SK-N-SH treated with all-trans-retinoic acid at 6 μM for 48 hours (cell line): ENCODE measurements around the gene SLC1A4.

ENCODE experiments used
- ATAC-seq: fragments of 200-7000 bp; cut with Tn5 transposase; 3 replicates; pipeline ENCODE4 v1.9.1; 2020; ENCODE audit warnings: mild to moderate bottlenecking, moderate library complexity
- ARNTL ChIP-seq: fragments of 450-650 bp; formaldehyde crosslinking; IDR thresholded peaks from 2 replicates; pipeline ENCODE4 v1.5.0; 2020; ENCODE audit warnings: low read depth, mild to moderate bottlenecking, moderate library complexity, borderline replicate concordance
- BACH2 ChIP-seq: fragments of 250-450 bp; sonication (Bioruptor Pico); IDR thresholded peaks from 2 replicates; pipeline ENCODE4 v1.9.0; 2021; ENCODE audit warnings: mild to moderate bottlenecking, borderline replicate concordance
- ESRRG ChIP-seq: fragments of 250-450 bp; sonication (Bioruptor Pico); IDR thresholded peaks from 2 replicates; pipeline ENCODE4 v1.6.1; 2021; ENCODE audit warnings: mild to moderate bottlenecking
- GLIS3 ChIP-seq: fragments of 250-450 bp; sonication (Bioruptor Pico); IDR thresholded peaks from 2 replicates; pipeline ENCODE4 v1.5.0; 2020; ENCODE audit warnings: mild to moderate bottlenecking, moderate library complexity
- ISL1 ChIP-seq: fragments of 250-450 bp; sonication (Bioruptor Pico); IDR thresholded peaks from 2 replicates; pipeline ENCODE4 v2.1.2; 2022; ENCODE audit warnings: mild to moderate bottlenecking, moderate library complexity
- OSR1 ChIP-seq: fragments of 250-450 bp; sonication (Bioruptor Pico); IDR thresholded peaks from 2 replicates; pipeline ENCODE4 v1.8.0; 2022; ENCODE audit warnings: moderate library complexity, mild to moderate bottlenecking, inconsistent platforms
- PPARA ChIP-seq: fragments of 250-450 bp; sonication (Bioruptor Pico); IDR thresholded peaks from 2 replicates; pipeline ENCODE4 v1.5.0; 2020; ENCODE audit warnings: mild to moderate bottlenecking, borderline replicate concordance
- RARB ChIP-seq: fragments of 250-450 bp; sonication (Bioruptor Pico); IDR thresholded peaks from 2 replicates; pipeline ENCODE4 v1.8.0; 2021; ENCODE audit warnings: mild to moderate bottlenecking, moderate library complexity
- SNAI2 ChIP-seq: fragments of 250-450 bp; sonication (Bioruptor Pico); IDR thresholded peaks from 2 replicates; pipeline ENCODE4 v1.5.0; 2020; ENCODE audit warnings: mild to moderate bottlenecking, moderate library complexity
- TOX ChIP-seq: fragments of 250-450 bp; sonication (Bioruptor Pico); IDR thresholded peaks from 2 replicates; pipeline ENCODE4 v1.8.0; 2021; ENCODE audit warnings: mild to moderate bottlenecking, moderate library complexity, borderline replicate concordance
- ZC3H10 ChIP-seq: fragments of 250-450 bp; sonication (Bioruptor Pico); IDR thresholded peaks from 2 replicates; pipeline ENCODE4 v1.5.1; 2021; ENCODE audit warnings: mild to moderate bottlenecking, moderate library complexity
- ZFP3 ChIP-seq: fragments of 250-450 bp; sonication (Bioruptor Pico); IDR thresholded peaks from 2 replicates; pipeline ENCODE4 v1.5.0; 2020; ENCODE audit warnings: mild to moderate bottlenecking, moderate library complexity
- ZFP30 ChIP-seq: fragments of 450-650 bp; formaldehyde crosslinking; IDR thresholded peaks from 2 replicates; pipeline ENCODE4 v1.5.0; 2022; ENCODE audit warnings: mild to moderate bottlenecking, moderate library complexity
- ZNF565 ChIP-seq: fragments of 450-650 bp; formaldehyde crosslinking; conservative IDR thresholded peaks from 2 replicates; pipeline ENCODE4 v1.5.0; 2020; ENCODE audit warnings: low read depth, mild to moderate bottlenecking, moderate library complexity
- ZNF70 ChIP-seq: fragments of 450-650 bp; formaldehyde crosslinking; IDR thresholded peaks from 2 replicates; pipeline ENCODE4 v1.5.0; 2020; ENCODE audit warnings: mild to moderate bottlenecking, moderate library complexity
- ZNF8 ChIP-seq: fragments of 450-650 bp; formaldehyde crosslinking; IDR thresholded peaks from 2 replicates; pipeline ENCODE4 v1.5.0; 2020; ENCODE audit warnings: mild to moderate bottlenecking, moderate library complexity
- TF ChIP-seq, protein P1 (sequence below): fragments of 250-450 bp; sonication (Bioruptor Pico); IDR thresholded peaks from 2 replicates; pipeline ENCODE4 v1.5.0; 2020; ENCODE audit warnings: mild to moderate bottlenecking, moderate library complexity
- TF ChIP-seq, protein P2 (sequence below): fragments of 250-450 bp; sonication (Bioruptor Pico); IDR thresholded peaks from 2 replicates; pipeline ENCODE4 v1.5.1; 2021; ENCODE audit warnings: mild to moderate bottlenecking, moderate library complexity
- TF ChIP-seq, protein P3 (sequence below): fragments of 250-450 bp; sonication (Bioruptor Pico); IDR thresholded peaks from 2 replicates; pipeline ENCODE4 v1.8.0; 2021; ENCODE audit warnings: low read depth, mild to moderate bottlenecking, moderate library complexity, borderline replicate concordance
- TF ChIP-seq, protein P4 (sequence below): fragments of 250-450 bp; sonication (Bioruptor Pico); IDR thresholded peaks from 2 replicates; pipeline ENCODE4 v1.8.0; 2020; ENCODE audit warnings: mild to moderate bottlenecking, moderate library complexity, borderline replicate concordance

Gene SLC1A4

DNA sequence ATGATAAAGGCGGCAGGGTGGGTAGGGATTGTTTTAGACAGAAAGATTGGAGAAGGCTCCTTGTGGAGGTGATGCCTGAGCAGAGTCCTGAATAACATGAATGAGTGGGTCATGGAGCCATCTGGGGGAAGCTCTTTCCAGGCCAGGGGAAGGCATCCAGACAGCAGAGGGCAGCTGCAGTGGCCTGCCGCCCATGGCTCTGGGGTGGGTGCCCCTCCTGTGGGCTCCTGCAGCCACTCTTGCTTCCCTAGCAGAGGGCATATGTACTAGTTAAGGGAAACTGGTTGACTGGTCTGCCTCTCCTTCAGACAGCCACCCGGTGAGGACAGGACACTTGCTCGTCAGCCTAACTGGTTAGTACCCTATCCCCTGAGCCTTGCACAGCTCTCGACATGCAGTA is 46.5 kb upstream of the SLC1A4 start:
- ATAC-seq: no peak
- no peak for TF ChIP-seq ZNF565 (CRISPR knock-in tag)

DNA sequence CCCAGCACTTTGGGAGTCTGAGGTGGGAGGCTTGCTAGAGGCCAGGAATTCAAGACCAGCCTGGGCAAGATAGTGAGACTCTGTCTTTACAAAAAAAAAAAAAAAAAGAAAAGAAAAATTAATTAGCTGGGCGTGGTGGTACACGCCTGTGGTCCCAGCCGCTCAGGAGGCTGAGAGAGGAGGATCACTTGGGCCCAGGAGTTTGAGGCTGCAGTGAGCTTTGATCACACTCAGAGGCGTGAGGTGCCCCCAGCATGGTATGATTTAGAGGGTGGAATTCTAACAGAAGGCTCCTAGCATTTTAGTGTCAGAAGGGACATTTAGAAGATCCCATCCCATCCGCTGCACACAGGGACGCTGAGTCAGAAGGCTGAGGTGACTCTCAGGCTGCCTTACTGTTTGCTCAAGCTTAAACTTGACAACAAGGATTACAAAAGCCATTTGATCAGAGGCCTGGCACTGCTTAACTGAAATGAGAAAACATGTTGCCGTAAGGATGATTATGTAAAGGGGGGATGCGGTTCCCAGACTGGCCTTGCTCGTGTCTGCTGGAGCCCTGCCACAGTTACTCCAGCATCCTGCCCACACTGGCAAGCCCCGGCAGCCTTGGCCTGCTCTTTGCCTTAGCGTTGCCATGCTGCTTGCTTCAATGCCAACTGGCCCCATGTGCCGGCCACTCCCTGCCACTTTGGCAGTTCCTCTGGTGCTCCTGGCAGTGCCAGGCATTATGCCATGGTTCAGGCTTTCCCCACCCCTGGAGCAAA is 45.6 kb upstream of the SLC1A4 start:
- TF ChIP-seq BACH2 (CRISPR knock-in tag) (no peak), ZNF565 (CRISPR knock-in tag) (no peak), OSR1 (CRISPR knock-in tag) (no peak), ISL1 (CRISPR knock-in tag) (no peak), ESRRG (CRISPR knock-in tag) (no peak)
- TF ChIP-seq, protein P1, sequence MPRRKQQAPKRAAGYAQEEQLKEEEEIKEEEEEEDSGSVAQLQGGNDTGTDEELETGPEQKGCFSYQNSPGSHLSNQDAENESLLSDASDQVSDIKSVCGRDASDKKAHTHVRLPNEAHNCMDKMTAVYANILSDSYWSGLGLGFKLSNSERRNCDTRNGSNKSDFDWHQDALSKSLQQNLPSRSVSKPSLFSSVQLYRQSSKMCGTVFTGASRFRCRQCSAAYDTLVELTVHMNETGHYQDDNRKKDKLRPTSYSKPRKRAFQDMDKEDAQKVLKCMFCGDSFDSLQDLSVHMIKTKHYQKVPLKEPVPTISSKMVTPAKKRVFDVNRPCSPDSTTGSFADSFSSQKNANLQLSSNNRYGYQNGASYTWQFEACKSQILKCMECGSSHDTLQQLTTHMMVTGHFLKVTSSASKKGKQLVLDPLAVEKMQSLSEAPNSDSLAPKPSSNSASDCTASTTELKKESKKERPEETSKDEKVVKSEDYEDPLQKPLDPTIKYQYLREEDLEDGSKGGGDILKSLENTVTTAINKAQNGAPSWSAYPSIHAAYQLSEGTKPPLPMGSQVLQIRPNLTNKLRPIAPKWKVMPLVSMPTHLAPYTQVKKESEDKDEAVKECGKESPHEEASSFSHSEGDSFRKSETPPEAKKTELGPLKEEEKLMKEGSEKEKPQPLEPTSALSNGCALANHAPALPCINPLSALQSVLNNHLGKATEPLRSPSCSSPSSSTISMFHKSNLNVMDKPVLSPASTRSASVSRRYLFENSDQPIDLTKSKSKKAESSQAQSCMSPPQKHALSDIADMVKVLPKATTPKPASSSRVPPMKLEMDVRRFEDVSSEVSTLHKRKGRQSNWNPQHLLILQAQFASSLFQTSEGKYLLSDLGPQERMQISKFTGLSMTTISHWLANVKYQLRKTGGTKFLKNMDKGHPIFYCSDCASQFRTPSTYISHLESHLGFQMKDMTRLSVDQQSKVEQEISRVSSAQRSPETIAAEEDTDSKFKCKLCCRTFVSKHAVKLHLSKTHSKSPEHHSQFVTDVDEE: no peak
- TF ChIP-seq, protein P2, sequence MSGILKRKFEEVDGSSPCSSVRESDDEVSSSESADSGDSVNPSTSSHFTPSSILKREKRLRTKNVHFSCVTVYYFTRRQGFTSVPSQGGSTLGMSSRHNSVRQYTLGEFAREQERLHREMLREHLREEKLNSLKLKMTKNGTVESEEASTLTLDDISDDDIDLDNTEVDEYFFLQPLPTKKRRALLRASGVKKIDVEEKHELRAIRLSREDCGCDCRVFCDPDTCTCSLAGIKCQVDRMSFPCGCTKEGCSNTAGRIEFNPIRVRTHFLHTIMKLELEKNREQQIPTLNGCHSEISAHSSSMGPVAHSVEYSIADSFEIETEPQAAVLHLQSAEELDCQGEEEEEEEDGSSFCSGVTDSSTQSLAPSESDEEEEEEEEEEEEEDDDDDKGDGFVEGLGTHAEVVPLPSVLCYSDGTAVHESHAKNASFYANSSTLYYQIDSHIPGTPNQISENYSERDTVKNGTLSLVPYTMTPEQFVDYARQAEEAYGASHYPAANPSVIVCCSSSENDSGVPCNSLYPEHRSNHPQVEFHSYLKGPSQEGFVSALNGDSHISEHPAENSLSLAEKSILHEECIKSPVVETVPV (CRISPR knock-in tag): no peak
- ATAC-seq: no peak

DNA sequence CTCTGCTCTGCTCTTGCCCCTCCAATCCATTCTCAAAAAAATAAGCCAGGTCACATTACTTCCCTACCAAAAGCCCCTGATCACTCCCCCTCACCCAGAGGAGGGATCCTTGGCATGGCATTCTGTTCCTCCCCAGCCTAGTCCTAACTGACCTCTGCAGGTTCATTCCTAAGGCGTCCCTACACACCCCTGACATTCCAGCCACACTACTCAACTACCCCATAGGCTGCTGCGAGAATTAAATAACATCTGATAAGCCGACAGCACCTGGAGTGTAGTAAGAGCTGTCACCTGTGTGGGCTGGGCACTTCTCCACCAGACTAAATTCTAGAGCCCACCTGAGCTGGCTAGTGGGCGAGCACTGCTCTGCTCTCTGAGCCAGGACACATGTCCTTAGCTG is 44.7 kb upstream of the SLC1A4 start:
- TF ChIP-seq SNAI2 (CRISPR knock-in tag) (no peak), PPARA (CRISPR knock-in tag) (no peak), RARB (no peak), ZNF70 (CRISPR knock-in tag) (no peak)
- TF ChIP-seq, protein P3, sequence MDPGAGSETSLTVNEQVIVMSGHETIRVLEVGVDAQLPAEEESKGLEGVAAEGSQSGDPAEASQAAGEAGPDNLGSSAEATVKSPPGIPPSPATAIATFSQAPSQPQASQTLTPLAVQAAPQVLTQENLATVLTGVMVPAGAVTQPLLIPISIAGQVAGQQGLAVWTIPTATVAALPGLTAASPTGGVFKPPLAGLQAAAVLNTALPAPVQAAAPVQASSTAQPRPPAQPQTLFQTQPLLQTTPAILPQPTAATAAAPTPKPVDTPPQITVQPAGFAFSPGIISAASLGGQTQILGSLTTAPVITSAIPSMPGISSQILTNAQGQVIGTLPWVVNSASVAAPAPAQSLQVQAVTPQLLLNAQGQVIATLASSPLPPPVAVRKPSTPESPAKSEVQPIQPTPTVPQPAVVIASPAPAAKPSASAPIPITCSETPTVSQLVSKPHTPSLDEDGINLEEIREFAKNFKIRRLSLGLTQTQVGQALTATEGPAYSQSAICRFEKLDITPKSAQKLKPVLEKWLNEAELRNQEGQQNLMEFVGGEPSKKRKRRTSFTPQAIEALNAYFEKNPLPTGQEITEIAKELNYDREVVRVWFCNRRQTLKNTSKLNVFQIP (CRISPR knock-in tag): no peak
- no peak for ATAC-seq

DNA sequence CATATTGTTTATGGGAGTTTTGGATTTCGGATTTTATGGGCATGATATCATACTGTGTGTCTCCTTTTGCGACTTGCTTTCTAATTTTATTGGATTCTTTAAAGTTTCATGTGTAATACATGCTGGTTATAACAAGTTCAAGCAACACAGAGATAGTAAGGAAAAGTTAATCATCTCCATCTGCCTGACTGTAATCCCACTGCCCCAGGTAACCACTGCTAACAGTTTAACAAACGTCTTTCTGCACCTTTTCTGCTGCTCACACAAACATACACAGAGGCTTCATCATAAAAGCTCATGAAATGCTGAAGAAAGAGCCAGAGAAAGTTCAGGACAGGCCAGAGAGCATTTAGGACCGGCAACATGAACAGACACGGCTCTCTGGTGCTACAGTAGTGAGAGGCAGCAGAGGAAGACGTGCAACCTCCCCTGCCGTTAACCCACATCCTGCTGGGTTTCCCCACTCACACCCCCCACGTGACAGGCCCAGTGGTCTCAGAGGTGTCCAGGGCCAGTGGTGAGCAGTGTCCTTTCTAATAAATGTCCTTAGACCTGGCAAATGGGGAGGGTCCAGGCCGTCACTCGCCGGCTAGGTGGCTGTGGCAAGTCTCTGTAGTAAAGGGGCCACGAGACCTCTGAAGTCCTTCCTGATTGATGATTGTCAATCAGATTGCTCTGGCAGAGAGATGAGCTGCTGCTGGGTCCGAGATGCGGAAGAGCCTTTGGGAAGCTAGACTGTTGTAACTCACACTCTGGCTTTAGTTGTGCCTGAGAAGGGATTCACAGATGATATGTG is 43.0 kb upstream of the SLC1A4 start:
- ATAC-seq: no peak
- TF ChIP-seq GLIS3 (no peak), BACH2 (CRISPR knock-in tag) (no peak), RARB (no peak), ZC3H10 (no peak), ARNTL (CRISPR knock-in tag) (no peak), OSR1 (CRISPR knock-in tag) (no peak), ZNF8 (no peak), ESRRG (CRISPR knock-in tag) (no peak), ZFP30 (CRISPR knock-in tag) (no peak), ZNF70 (CRISPR knock-in tag) (no peak), ZNF565 (CRISPR knock-in tag) (no peak), ZFP3 (CRISPR knock-in tag) (no peak), TOX (CRISPR knock-in tag) (no peak)
- TF ChIP-seq, protein P2 (CRISPR knock-in tag): no peak
- TF ChIP-seq, protein P4, sequence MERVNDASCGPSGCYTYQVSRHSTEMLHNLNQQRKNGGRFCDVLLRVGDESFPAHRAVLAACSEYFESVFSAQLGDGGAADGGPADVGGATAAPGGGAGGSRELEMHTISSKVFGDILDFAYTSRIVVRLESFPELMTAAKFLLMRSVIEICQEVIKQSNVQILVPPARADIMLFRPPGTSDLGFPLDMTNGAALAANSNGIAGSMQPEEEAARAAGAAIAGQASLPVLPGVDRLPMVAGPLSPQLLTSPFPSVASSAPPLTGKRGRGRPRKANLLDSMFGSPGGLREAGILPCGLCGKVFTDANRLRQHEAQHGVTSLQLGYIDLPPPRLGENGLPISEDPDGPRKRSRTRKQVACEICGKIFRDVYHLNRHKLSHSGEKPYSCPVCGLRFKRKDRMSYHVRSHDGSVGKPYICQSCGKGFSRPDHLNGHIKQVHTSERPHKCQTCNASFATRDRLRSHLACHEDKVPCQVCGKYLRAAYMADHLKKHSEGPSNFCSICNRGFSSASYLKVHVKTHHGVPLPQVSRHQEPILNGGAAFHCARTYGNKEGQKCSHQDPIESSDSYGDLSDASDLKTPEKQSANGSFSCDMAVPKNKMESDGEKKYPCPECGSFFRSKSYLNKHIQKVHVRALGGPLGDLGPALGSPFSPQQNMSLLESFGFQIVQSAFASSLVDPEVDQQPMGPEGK (CRISPR knock-in tag): no peak
- TF ChIP-seq, protein P3 (CRISPR knock-in tag): no peak
